Fibroblast of lung (primary cell): ENCODE results near the gene LELP1. TPM values are rescaled to one million over a fixed set of nuclear protein-coding genes. Genes with fewer than 3 reads are reported as not detected.
"Not testable (repeated sequence)": the region's sequence is repeated elsewhere in the genome, so short reads cannot be mapped to it uniquely, and the experiment has no call there.

Source experiments
- DNase-seq, 2 donors: peaks; one replicate each; pipeline versions ENCODE4 v3.0.0 to v3.0.0-alpha.2; 2010; ENCODE audit warnings: low read depth in 2 of 2
- H2AFZ ChIP-seq: 2 replicates; pipeline ENCODE4 v1.5.1; 2012; ENCODE audit warnings: low read length, control low read depth, inconsistent platforms
- H3K27ac ChIP-seq: 2 replicates; pipeline ENCODE4 v1.5.1; 2011; ENCODE audit warnings: low read length, control low read depth; ENCODE audit not compliant: insufficient read depth
- H3K27me3 ChIP-seq: 2 replicates; pipeline ENCODE4 v1.5.1; 2011; ENCODE audit warnings: mild to moderate bottlenecking, low read length; ENCODE audit not compliant: control insufficient read depth, insufficient read depth
- H3K36me3 ChIP-seq: 2 replicates; pipeline ENCODE4 v1.5.1; 2011; ENCODE audit warnings: low read length; ENCODE audit not compliant: control insufficient read depth, insufficient read depth
- H3K4me1 ChIP-seq: 2 replicates; pipeline ENCODE4 v1.5.1; 2011; ENCODE audit warnings: low read length; ENCODE audit not compliant: control insufficient read depth, insufficient read depth; ENCODE audit errors: extremely low read depth
- H3K4me2 ChIP-seq: 2 replicates; pipeline ENCODE4 v1.5.1; 2011; ENCODE audit warnings: low read length, control low read depth; ENCODE audit not compliant: insufficient read depth; ENCODE audit errors: extremely low read depth
- H3K4me3 ChIP-seq, 4 experiments: fragments of 200-600 bp in 1 of 4; sonication (generic) in 1 of 4; replicated peaks in 1 of 4; 2 replicates each; pipeline ENCODE4 v1.5.1; 2011 to 2016; ENCODE audit warnings: low read length in 4 of 4, low read depth in 3 of 4, mild to moderate bottlenecking in 3 of 4, control low read depth in 2 of 4, inconsistent platforms in 1 of 4, mixed read lengths in 1 of 4; ENCODE audit not compliant: insufficient read depth in 1 of 4; ENCODE audit errors: control extremely low read depth in 1 of 4
- H3K79me2 ChIP-seq: 2 replicates; pipeline ENCODE4 v1.5.1; 2012; ENCODE audit warnings: mild to moderate bottlenecking, low read length, inconsistent platforms; ENCODE audit not compliant: control insufficient read depth, insufficient read depth
- H3K9ac ChIP-seq: 2 replicates; pipeline ENCODE4 v1.5.1; 2011; ENCODE audit warnings: mild to moderate bottlenecking, low read length, control low read depth; ENCODE audit not compliant: insufficient read depth
- H3K9me3 ChIP-seq: 2 replicates; pipeline ENCODE4 v1.5.1; 2012; ENCODE audit warnings: low read depth, low read length; ENCODE audit not compliant: control insufficient read depth, insufficient read depth
- H4K20me1 ChIP-seq: 2 replicates; pipeline ENCODE4 v1.5.1; 2011; ENCODE audit warnings: low read length; ENCODE audit not compliant: control insufficient read depth, insufficient read depth; ENCODE audit errors: extremely low read depth
- CTCF ChIP-seq, 2 donors: IDR thresholded peaks in 1 of 2; conservative IDR thresholded peaks in 1 of 2; 1 replicate in 1 of 2; 2 replicates in 1 of 2; pipeline ENCODE4 v1.5.1; 2011 to 2012; ENCODE audit warnings: low read length in 2 of 2, control low read depth in 1 of 2, inconsistent platforms in 1 of 2, low read depth in 1 of 2, mild to moderate bottlenecking in 1 of 2
- EZH2 ChIP-seq: IDR thresholded peaks from 2 replicates; pipeline ENCODE4 v1.5.1; 2012; ENCODE audit warnings: low read length, control low read depth, mild to moderate bottlenecking; ENCODE audit errors: missing control alignments
- polyA plus RNA-seq, 2 donors: library from polyadenylated mRNA; depleted of rRNA in 1 of 2; stranded (reverse) in 1 of 2; unstranded in 1 of 2; fragments of >200 nt; gene quantifications; 2 replicates each; pipeline ENCODE4 v1.2.1, GENCODE V29; 2011 to 2012; ENCODE audit warnings: missing spikeins in 1 of 2
- total RNA-seq: library from RNA; depleted of rRNA; stranded (reverse); fragments of >200 nt; gene quantifications from 2 replicates; pipeline ENCODE4 v1.2.1, GENCODE V29; 2014

Gene LELP1
- total and polyA plus RNA-seq, 2 donors (not counting 1 experiment from before 2014, with no cell fraction given) = not detected

- no peaks in the 10 kb centered on the region for H3K36me3 ChIP-seq
- no peaks in the 10 kb centered on the region for H3K27me3 ChIP-seq
- TF ChIP-seq EZH2 = no peak
- no peak for TF ChIP-seq CTCF (conservative IDR thresholded peaks at IDR 0.05 in 1 of 2, IDR thresholded peaks at IDR 0.05 in 1 of 2; ENCODE audit: low read depth in 1 of 2, low read length in 2 of 2)
- no peaks in the 10 kb centered on the region for H3K9me3 ChIP-seq
- no peaks in the 10 kb centered on the region for H3K79me2 ChIP-seq
- H3K4me2 ChIP-seq = no peak overlapping the region
- H3K27ac ChIP-seq = no peak overlapping the region
- H3K4me1 ChIP-seq = no peaks in the 10 kb centered on the region
- no peak overlapping the region for H3K4me3 ChIP-seq
- H4K20me1 ChIP-seq = no peaks in the 10 kb centered on the region
- no peak overlapping the region for H3K9ac ChIP-seq
- no peak overlapping the region for H2AFZ ChIP-seq
- DNase-seq = no peak
Measured at GRCh38 chr1:153174624-153175023, 28.6 kb upstream of the LELP1 start.

GRCh38 chr1:153178922-153179321 is 24.3 kb upstream of the LELP1 start:
- H3K9me3 ChIP-seq = no peaks in the 10 kb centered on the region
- H3K36me3 ChIP-seq = no peaks in the 10 kb centered on the region
- no peaks in the 10 kb centered on the region for H3K27me3 ChIP-seq
- no peaks in the 10 kb centered on the region for H3K79me2 ChIP-seq
- no peak overlapping the region for H3K4me2 ChIP-seq
- no peak overlapping the region for H2AFZ ChIP-seq
- TF ChIP-seq CTCF (conservative IDR thresholded peaks at IDR 0.05 in 1 of 2, IDR thresholded peaks at IDR 0.05 in 1 of 2; ENCODE audit: low read depth in 1 of 2, low read length in 2 of 2) (no peak), EZH2 (no peak)
- H3K9ac ChIP-seq = no peak overlapping the region
- DNase-seq = no peak
- H3K4me1 ChIP-seq = no peaks in the 10 kb centered on the region
- no peak overlapping the region for H3K27ac ChIP-seq
- no peaks in the 10 kb centered on the region for H4K20me1 ChIP-seq
- H3K4me3 ChIP-seq = no peak overlapping the region

- TF ChIP-seq CTCF (conservative IDR thresholded peaks at IDR 0.05 in 1 of 2, IDR thresholded peaks at IDR 0.05 in 1 of 2; ENCODE audit: low read depth in 1 of 2, low read length in 2 of 2) (no peak), EZH2 (no peak)
- DNase-seq = no peak
- Histone ChIP-seq H3K36me3 (no peaks in the 10 kb centered on the region), H3K4me3 (no peak overlapping the region), H3K27ac (no peak overlapping the region), H3K4me2 (no peak overlapping the region), H3K9ac (no peak overlapping the region), H4K20me1 (no peaks in the 10 kb centered on the region), H2AFZ (no peak overlapping the region), H3K27me3 (no peaks in the 10 kb centered on the region), H3K9me3 (no peaks in the 10 kb centered on the region), H3K4me1 (no peaks in the 10 kb centered on the region), H3K79me2 (no peaks in the 10 kb centered on the region)
Measured at GRCh38 chr1:153180556-153180955, 22.7 kb upstream of the LELP1 start.

- not testable (repeated sequence) for H2AFZ ChIP-seq, H3K4me2 ChIP-seq, H3K4me1 ChIP-seq, H3K4me3 ChIP-seq, H3K36me3 ChIP-seq, H3K79me2 ChIP-seq, DNase-seq, H3K27ac ChIP-seq, H4K20me1 ChIP-seq, H3K27me3 ChIP-seq, H3K9me3 ChIP-seq, H3K9ac ChIP-seq
Measured at GRCh38 chr1:153188301-153188700, 14.9 kb upstream of the LELP1 start.
